Retina (tissue), 1 donor: ENCODE measurements around the gene DCAF8L2.
"Not testable (repeated sequence)": the region's sequence is repeated elsewhere in the genome, so short reads cannot be mapped to it uniquely, and the experiment has no call there.

ENCODE experiments used
- DNase-seq: peaks from one replicate; pipeline ENCODE4 v3.0.0-alpha.2; 2016

Gene DCAF8L2

GRCh38 chrX:27680726-27681125 lies 90.6 kb downstream of the DCAF8L2 start:
- DNase-seq, result no peak

- not testable (repeated sequence) for DNase-seq
Measured at GRCh38 chrX:27683566-27684208, 93.5 kb downstream of the DCAF8L2 start.

GRCh38 chrX:27694667-27695066 lies 104.5 kb downstream of the DCAF8L2 start:
- DNase-seq, result no peak

DNA sequence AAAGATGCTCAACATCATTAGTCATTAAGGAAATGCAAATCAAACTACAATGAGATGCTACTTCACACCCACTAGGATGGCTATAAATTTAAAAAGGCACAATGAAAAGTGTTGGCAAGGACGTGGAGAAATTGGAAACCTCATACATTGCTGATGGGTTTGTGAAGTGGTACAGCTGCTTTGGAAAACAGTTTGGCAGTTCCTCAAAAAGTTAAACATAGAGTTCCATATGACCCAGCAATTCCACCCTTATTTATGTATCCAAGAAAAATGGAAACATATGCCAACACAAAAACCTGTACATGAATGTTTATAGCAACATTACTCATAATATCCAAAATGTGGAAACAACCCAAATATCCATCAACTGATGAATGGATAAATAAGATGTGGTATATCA lies 116.4 kb downstream of the DCAF8L2 start:
- DNase-seq, result no peak

- no peak for DNase-seq
Measured at GRCh38 chrX:27715610-27716009, 125.5 kb downstream of the DCAF8L2 start.

DNA sequence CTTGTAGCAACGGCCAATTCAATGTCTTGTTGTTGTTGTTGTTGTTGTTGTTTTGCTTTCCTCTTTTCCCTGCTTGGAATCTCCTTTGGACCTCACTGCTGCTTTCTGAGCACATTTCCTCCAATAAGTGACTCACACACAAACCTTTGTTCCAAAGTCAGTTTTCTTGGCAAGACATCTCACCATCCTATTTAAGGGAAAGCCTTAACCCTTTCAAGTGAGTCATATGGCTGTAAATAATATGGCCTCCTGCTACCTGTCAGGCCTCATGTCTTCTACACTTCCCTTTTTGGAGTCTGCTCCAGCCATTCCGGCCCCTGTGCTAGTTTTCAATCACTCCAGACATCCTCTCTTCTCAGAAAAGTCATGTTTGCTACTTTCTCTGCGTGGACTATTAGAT lies 138.1 kb downstream of the DCAF8L2 start:
- no peak for DNase-seq

DNA sequence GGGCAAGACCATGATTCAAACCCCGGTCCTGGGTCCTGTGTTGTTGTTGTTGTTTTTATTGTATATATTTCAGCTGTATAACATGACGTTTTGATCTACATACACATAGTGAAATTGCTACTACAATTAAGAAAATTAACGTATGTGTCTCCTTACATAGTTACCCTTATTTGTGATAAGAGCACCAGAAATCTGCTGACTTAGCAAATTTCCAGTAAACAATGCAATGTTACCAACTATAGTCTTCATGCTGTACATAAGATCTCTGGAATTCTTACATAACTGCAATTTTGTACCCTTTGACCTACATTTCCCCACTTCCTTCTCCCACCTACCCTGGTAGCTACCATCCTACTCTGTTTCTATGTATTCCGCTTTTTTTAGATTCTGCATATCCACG lies 141.8 kb downstream of the DCAF8L2 start:
- no peak for DNase-seq

DNA sequence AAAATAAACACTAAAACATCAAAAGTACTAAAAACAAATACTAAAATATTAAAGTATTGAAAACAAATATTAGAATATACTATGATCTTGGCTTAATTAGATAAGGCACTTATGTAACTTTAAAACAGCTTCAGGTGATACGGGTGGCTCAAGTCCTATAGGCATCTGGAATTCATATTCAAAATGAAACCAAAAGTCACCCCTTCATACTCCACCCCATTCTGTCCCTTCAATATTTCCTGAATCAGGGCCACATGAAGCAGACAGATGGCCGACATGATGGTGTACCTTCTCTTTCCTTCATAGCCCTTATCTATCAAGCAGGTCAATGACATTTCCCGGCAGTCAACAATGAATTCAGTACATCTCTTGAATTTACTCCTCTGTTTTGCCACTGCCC lies 145.8 kb downstream of the DCAF8L2 start:
- no peak for DNase-seq

DNA sequence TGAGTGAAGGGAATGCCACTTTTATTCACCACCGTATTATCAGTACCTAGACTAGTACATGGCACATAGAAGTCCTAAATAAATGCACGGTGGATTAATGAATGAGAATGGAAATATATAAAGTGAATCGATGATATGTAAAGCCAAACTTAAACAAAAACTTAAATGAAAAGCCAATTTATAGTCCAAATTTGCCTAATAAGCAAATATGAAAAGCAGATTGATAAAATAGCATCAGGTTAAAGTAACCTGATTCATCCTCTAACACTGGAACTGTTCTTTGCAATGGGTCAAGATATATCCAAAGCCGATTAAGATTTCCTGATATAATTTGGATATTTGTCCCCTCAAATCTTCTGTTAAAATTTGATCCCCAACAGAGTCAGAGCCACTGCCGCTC lies 150.8 kb downstream of the DCAF8L2 start:
- DNase-seq, result no peak

DNA sequence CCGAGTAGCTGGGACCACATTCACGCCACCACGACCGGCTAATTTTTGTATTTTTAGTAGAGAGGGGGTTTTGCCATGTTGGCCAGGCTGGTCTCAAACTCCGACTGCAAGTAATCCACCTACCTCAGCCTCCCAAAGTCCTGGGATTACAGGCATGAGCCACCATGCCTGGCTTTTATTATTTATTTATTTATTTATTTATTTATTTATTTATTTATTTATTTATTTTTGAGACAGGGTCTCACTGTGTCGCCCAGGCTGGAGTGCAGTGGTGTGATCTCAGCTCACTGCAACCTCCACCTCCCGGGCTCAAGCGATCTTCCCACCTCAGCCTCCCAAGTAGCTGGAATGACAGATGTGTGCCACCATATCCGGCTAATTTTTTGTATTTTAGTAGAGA lies 153.4 kb downstream of the DCAF8L2 start:
- DNase-seq, result not testable (repeated sequence)

- no peak for DNase-seq
Measured at GRCh38 chrX:27746516-27746915, 156.4 kb downstream of the DCAF8L2 start.

DNA sequence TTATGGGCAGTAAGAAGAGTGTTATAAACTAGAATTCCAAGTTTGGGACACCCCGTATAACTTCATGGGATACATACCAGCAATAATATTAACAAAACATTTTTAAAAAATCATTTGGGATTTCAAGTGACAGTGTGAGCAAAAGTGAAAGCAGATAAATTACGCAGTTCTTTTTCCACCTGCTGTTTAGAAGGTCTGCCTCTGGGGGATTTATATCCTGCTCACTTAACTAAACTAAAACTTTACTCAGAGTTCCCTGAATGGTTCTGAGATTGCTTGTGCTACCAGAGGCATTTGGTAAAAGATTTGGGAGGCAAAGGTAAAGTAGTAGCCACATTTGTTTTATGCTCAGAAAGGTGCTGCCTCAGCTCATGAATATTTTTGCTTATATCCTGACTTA lies 160.2 kb downstream of the DCAF8L2 start:
- DNase-seq, result not testable (repeated sequence)

DNA sequence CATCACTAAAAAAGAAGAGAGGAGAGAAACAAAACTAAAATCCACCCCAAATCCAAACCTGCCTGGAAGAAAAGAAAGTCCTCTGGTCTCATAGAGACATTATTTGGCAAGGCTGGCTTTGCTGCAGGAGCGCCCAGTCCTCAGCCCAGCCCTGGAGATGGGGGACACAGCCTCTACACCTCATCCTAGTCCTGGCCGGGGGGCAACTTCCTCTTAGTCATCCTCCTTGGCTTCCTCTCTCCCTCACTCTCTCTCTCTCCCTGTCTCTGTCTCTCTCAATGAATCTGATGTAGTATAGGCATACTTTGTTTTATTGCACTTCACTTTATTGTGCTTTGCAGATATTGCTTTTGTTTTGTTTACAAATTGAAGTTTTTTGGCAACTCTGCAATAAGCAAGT lies 161.8 kb downstream of the DCAF8L2 start:
- no peak for DNase-seq

DNA sequence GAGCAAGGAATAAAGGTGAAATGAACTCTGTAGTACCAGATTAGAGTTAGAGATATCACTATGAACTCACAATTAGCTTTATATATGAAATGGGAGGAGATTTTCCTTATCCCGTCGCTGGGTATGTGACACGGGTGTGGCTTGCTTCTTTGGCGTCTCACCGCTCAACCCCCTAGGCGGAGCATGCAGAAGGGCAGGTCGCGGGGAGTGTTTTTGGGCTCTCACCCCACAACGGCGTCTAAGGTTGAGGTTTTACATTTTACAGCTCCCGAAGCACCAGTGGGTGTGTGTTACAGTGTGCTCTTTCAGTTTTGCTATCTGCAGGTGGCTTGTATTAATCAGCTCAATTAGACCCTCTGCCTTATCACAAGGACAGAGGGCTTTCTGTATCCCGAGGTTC lies 175.6 kb downstream of the DCAF8L2 start:
- no peak for DNase-seq

- no peak for DNase-seq
Measured at GRCh38 chrX:27767387-27767786, 177.2 kb downstream of the DCAF8L2 start.

DNA sequence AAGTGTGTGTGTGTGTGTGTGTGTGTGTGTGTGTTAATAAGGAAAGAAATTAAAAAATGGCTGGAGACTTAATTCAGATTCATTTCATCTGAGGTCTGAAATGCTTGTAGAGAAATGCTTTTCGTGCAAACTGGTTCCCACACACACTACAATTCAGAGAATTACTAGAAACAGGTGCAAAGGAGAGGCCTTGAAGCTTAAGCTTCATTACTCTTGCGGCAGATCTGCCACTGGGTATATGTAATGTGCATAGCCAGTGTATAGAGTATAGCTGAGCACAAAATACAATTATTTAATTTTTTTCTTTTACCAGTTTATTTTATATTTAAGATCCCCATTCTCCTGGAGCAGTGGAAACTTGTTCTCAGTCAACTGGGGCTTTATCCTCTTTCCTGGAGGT lies 185.8 kb downstream of the DCAF8L2 start:
- no peak for DNase-seq

DNA sequence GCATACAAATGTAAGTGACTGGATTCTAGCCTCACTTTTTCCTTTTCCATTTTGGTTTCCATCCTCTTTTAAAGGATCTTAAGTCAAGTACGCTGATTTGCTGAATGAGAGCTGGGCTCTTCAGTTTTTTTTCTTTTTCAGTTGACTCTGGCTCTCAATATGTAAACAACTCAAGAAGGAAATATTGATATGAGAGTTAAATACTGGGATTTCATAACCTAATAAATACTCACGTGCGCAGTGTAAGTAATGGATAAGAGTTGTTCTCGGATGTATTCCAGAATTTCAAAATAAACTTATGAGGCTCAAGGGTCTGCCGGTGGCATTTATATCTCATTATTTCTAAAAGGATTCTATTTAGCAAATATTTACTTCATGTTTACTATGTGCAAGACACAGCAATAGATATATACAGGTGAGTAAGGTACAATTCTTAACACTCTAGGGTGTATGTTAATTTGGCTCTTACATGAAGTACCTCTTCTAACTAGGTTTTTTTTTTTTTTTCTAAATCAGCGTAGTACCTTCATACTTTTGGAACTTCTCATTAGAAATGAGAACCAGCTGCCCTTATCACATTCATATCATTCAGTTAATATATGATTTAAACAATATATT lies 206.6 kb downstream of the DCAF8L2 start:
- no peak for DNase-seq

GRCh38 chrX:27797575-27797974 lies 207.4 kb downstream of the DCAF8L2 start:
- no peak for DNase-seq
